ENCODE data around the gene NCK2.
A peak's percentile ranks its signal among the peaks of the same experiment; 100 is the strongest.
"Not testable (repeated sequence)": the region's sequence is repeated elsewhere in the genome, so short reads cannot be mapped to it uniquely, and the experiment has no call there.

Gene NCK2

GRCh38 chr2:105754011-105754410, 9.3 kb downstream of the NCK2 start:
- DNase-seq, result no peak

- DNase-seq, result no peak
Observed at GRCh38 chr2:105754994-105755393, 10.3 kb downstream of the NCK2 start.

GRCh38 chr2:105755895-105756294, 11.2 kb downstream of the NCK2 start:
- no peak for DNase-seq

- no peak for DNase-seq
Observed at GRCh38 chr2:105756435-105756834, 11.7 kb downstream of the NCK2 start.

GRCh38 chr2:105756865-105757264, 12.2 kb downstream of the NCK2 start:
- not testable (repeated sequence) for DNase-seq

- no peak for DNase-seq
Observed at GRCh38 chr2:105757433-105757832, 12.7 kb downstream of the NCK2 start.

GRCh38 chr2:105760191-105760590, 15.5 kb downstream of the NCK2 start:
- DNase-seq, result no peak

GRCh38 chr2:105760639-105761337, 16.1 kb downstream of the NCK2 start:
- no peak for DNase-seq

- DNase-seq, result no peak
Observed at GRCh38 chr2:105761931-105762515, 17.3 kb downstream of the NCK2 start.

GRCh38 chr2:105763076-105763475, 18.4 kb downstream of the NCK2 start:
- no peak for DNase-seq

- no peak for DNase-seq
Observed at GRCh38 chr2:105764059-105764458, 19.3 kb downstream of the NCK2 start.

- no peak for DNase-seq
Observed at GRCh38 chr2:105765415-105766299, 20.9 kb downstream of the NCK2 start.

GRCh38 chr2:105766300-105766866, 21.7 kb downstream of the NCK2 start:
- DNase-seq, result no peak

- DNase-seq, result no peak
Observed at GRCh38 chr2:105768176-105768575, 23.5 kb downstream of the NCK2 start.

GRCh38 chr2:105768961-105769452, 24.3 kb downstream of the NCK2 start:
- DNase-seq, result peak in 1 of 58 donors; percentile 21

- no peak for DNase-seq
Observed at GRCh38 chr2:105769504-105769903, 24.8 kb downstream of the NCK2 start.

GRCh38 chr2:105770149-105770548, 25.4 kb downstream of the NCK2 start:
- DNase-seq, result no peak

- DNase-seq, result not testable (repeated sequence)
Observed at GRCh38 chr2:105771291-105771690, 26.6 kb downstream of the NCK2 start.

- no peak for DNase-seq
Observed at GRCh38 chr2:105771836-105772235, 27.1 kb downstream of the NCK2 start.

GRCh38 chr2:105772362-105772761, 27.6 kb downstream of the NCK2 start:
- no peak for DNase-seq

- no peak for DNase-seq
Observed at GRCh38 chr2:105773568-105773967, 28.9 kb downstream of the NCK2 start.
